Measurements from ENCODE around the gene LMO1.

- TF ChIP-seq CTCF (IDR thresholded peaks at IDR 0.05): no peak
- TF ChIP-seq EP300 (IDR thresholded peaks at IDR 0.05): no peak
Measured at GRCh38 chr11:8204025-8204424, 59.7 kb downstream of the LMO1 start.
